HUDEP-2 (cell line): ENCODE measurements around the gene APOD.
"Not testable (repeated sequence)": the region's sequence is repeated elsewhere in the genome, so short reads cannot be mapped to it uniquely, and the experiment has no call there.

Experiments used
- DNase-seq, 76 experiments: peaks; one replicate each; lab custom pipeline; 2025; ENCODE audit not compliant: unreplicated experiment in 76 of 76; lab: John Stamatoyannopoulos, UW

The APOD gene

GRCh38 chr3:195583831-195584542, at the start of gene APOD:
APOD (minus strand) TSS chr3:195583940; CDS start chr3:195579461, 4,479 bp downstream.
- DNase-seq: no peak

GRCh38 chr3:195633351-195633750, 49.6 kb upstream of the APOD start:
- not testable (repeated sequence) for DNase-seq

GRCh38 chr3:195632501-195633185, 48.9 kb upstream of the APOD start:
- not testable (repeated sequence) for DNase-seq

GRCh38 chr3:195632046-195632445, 48.3 kb upstream of the APOD start:
- not testable (repeated sequence) for DNase-seq

- DNase-seq: not testable (repeated sequence)
Observed at GRCh38 chr3:195630938-195631495, 47.3 kb upstream of the APOD start.

GRCh38 chr3:195630086-195630917, 46.6 kb upstream of the APOD start:
- DNase-seq: not testable (repeated sequence)

- DNase-seq: not testable (repeated sequence)
Observed at GRCh38 chr3:195629682-195630081, 45.9 kb upstream of the APOD start.

- DNase-seq: not testable (repeated sequence)
Observed at GRCh38 chr3:195628386-195628920, 44.7 kb upstream of the APOD start.

- not testable (repeated sequence) for DNase-seq
Observed at GRCh38 chr3:195627515-195628385, 44.0 kb upstream of the APOD start.

- DNase-seq: not testable (repeated sequence)
Observed at GRCh38 chr3:195624603-195625560, 41.1 kb upstream of the APOD start.

GRCh38 chr3:195624171-195624570, 40.4 kb upstream of the APOD start:
- not testable (repeated sequence) for DNase-seq

- not testable (repeated sequence) for DNase-seq
Observed at GRCh38 chr3:195623217-195623965, 39.7 kb upstream of the APOD start.

GRCh38 chr3:195622523-195623170, 38.9 kb upstream of the APOD start:
- DNase-seq: not testable (repeated sequence)

- DNase-seq: not testable (repeated sequence)
Observed at GRCh38 chr3:195622012-195622411, 38.3 kb upstream of the APOD start.

GRCh38 chr3:195621095-195621494, 37.4 kb upstream of the APOD start:
- DNase-seq: not testable (repeated sequence)

- DNase-seq: not testable (repeated sequence)
Observed at GRCh38 chr3:195620476-195620875, 36.7 kb upstream of the APOD start.
